Fibroblast of mammary gland (primary cell): Measurements from ENCODE around the gene LRRN4CL.
A peak's percentile ranks its signal among the peaks of the same experiment; 100 is the strongest.

ENCODE experiments used
- DNase-seq: peaks from one replicate; pipeline ENCODE4 v3.0.0-alpha.2; 2010; ENCODE audit warnings: low read depth
- H3K4me3 ChIP-seq: 2 replicates; pipeline ENCODE4 v1.5.1; 2011; ENCODE audit warnings: low read depth, mild to moderate bottlenecking, low read length, moderate library complexity; ENCODE audit not compliant: control insufficient read depth
- TF ChIP-seq, protein P1 (sequence below): conservative IDR thresholded peaks from 2 replicates; pipeline ENCODE4 v1.5.1; 2011; ENCODE audit warnings: low read depth, low read length, inconsistent platforms; ENCODE audit not compliant: control insufficient read depth, insufficient read depth

Gene LRRN4CL

GRCh38 chr11:62646825-62647608 lies 42.3 kb downstream of the LRRN4CL start:
- no peak for DNase-seq
- TF ChIP-seq, protein P1, sequence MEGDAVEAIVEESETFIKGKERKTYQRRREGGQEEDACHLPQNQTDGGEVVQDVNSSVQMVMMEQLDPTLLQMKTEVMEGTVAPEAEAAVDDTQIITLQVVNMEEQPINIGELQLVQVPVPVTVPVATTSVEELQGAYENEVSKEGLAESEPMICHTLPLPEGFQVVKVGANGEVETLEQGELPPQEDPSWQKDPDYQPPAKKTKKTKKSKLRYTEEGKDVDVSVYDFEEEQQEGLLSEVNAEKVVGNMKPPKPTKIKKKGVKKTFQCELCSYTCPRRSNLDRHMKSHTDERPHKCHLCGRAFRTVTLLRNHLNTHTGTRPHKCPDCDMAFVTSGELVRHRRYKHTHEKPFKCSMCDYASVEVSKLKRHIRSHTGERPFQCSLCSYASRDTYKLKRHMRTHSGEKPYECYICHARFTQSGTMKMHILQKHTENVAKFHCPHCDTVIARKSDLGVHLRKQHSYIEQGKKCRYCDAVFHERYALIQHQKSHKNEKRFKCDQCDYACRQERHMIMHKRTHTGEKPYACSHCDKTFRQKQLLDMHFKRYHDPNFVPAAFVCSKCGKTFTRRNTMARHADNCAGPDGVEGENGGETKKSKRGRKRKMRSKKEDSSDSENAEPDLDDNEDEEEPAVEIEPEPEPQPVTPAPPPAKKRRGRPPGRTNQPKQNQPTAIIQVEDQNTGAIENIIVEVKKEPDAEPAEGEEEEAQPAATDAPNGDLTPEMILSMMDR = no peak
- H3K4me3 ChIP-seq = no peak overlapping the region

- H3K4me3 ChIP-seq = peak within 1 kb of the TSS; percentile 82
- peak; percentile 96 for DNase-seq
- TF ChIP-seq, protein P1 = no peak
Measured at GRCh38 chr11:62645946-62646824, 43.1 kb downstream of the LRRN4CL start, which contains the start of gene GANAB. TSS of gene GANAB (minus strand) at chr11:62646613. CDS start at chr11:62646599, 14 bp downstream.

DNA sequence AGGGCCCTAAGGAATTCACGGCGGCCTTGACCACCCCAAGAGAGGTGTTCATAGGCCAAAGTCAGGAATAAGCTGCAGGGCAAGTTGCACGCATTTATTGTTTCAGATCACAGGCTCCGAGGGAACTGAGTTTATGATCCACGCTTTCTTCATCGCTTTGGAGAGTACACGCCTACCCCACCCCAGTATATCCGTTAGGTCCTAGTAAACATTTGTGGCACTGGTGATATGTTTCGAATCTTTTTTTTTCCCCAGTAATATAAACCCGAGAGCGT lies 43.7 kb downstream of the LRRN4CL start:
- TF ChIP-seq, protein P1 = no peak
- no peak for DNase-seq

DNA sequence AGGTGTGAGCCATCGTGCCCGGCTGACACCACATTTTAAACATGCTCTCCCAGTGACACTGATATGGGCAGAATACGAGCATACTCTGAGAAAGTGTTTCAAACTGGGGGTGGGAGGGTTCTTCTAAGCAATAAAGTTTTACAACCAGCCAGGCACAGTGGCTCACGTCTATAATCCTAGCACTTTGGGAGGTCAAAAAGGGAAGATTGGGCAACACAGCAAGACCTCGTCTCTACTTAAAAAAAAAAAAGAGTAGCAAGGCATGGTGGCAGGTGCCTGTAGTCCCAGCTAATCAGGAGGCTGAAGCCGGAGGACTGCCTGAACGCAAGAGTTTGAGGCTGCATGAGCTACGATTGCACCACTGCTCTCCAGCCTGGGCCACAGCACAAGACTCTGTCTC lies 45.1 kb downstream of the LRRN4CL start:
- TF ChIP-seq, protein P1 = no peak
- DNase-seq = no peak
- H3K4me3 ChIP-seq = no peak overlapping the region

More for the DNA sequence above, 43.7 kb downstream of the LRRN4CL start:
- peak overlapping the region; percentile 82 for H3K4me3 ChIP-seq
